Measurements from ENCODE around the gene PARD3.

Gene PARD3

GRCh38 chr10:34319197-34319846 lies 495.8 kb downstream of the PARD3 start:
- no peak for DNase-seq

- DNase-seq, result no peak
Observed at GRCh38 chr10:34316154-34316553, 498.9 kb downstream of the PARD3 start.

GRCh38 chr10:34314457-34314856 lies 500.6 kb downstream of the PARD3 start:
- no peak for DNase-seq

- no peak for DNase-seq
Observed at GRCh38 chr10:34313888-34314287, 501.2 kb downstream of the PARD3 start.

GRCh38 chr10:34313353-34313752 lies 501.7 kb downstream of the PARD3 start:
- no peak for DNase-seq

- no peak for DNase-seq
Observed at GRCh38 chr10:34311679-34312078, 503.4 kb downstream of the PARD3 start.

- DNase-seq, result no peak
Observed at GRCh38 chr10:34310234-34310633, 504.9 kb downstream of the PARD3 start.

- no peak for DNase-seq
Observed at GRCh38 chr10:34305189-34305588, 509.9 kb downstream of the PARD3 start.

GRCh38 chr10:34303022-34303421 lies 512.1 kb downstream of the PARD3 start:
- DNase-seq, result no peak

- DNase-seq, result no peak
Observed at GRCh38 chr10:34299105-34299611, 515.9 kb downstream of the PARD3 start.

GRCh38 chr10:34298346-34298818 lies 516.7 kb downstream of the PARD3 start:
- no peak for DNase-seq

- DNase-seq, result no peak
Observed at GRCh38 chr10:34297541-34298345, 517.4 kb downstream of the PARD3 start.

- DNase-seq, result no peak
Observed at GRCh38 chr10:34295142-34295548, 520.0 kb downstream of the PARD3 start.

GRCh38 chr10:34294137-34294536 lies 521.0 kb downstream of the PARD3 start:
- DNase-seq, result no peak

GRCh38 chr10:34292675-34293074 lies 522.4 kb downstream of the PARD3 start:
- DNase-seq, result no peak

GRCh38 chr10:34292194-34292565 lies 522.9 kb downstream of the PARD3 start:
- DNase-seq, result no peak

GRCh38 chr10:34291466-34292193 lies 523.5 kb downstream of the PARD3 start:
- DNase-seq, result no peak

- DNase-seq, result no peak
Observed at GRCh38 chr10:34290412-34291081, 524.5 kb downstream of the PARD3 start.

GRCh38 chr10:34288634-34289033 lies 526.5 kb downstream of the PARD3 start:
- no peak for DNase-seq

- DNase-seq, result no peak
Observed at GRCh38 chr10:34286136-34286739, 528.9 kb downstream of the PARD3 start.

GRCh38 chr10:34281661-34282582 lies 533.2 kb downstream of the PARD3 start:
- no peak for DNase-seq

All from stimulated activated CD4-positive, alpha-beta T cell treated with anti-CD3 and anti-CD28 coated beads, Interleukin-12 subunit alpha, Interleukin-12 subunit beta, amount 100 ng/mL, for 4 hours (primary cell).